Mesendoderm (in vitro differentiated cells): ENCODE results near the gene PRKAG2.
A peak's percentile ranks its signal among the peaks of the same experiment; 100 is the strongest.

Experiments
- DNase-seq: peaks from one replicate; pipeline ENCODE4 v3.0.0; 2013
- H2AK5ac ChIP-seq: 2 replicates; pipeline ENCODE4 v1.6.1; 2013; ENCODE audit warnings: low read length, inconsistent platforms
- H2BK120ac ChIP-seq: 2 replicates; pipeline ENCODE4 v1.6.1; 2013; ENCODE audit warnings: low read depth, mild to moderate bottlenecking, low read length, moderate library complexity, mixed read lengths
- H2BK15ac ChIP-seq: replicated peaks from 2 replicates; pipeline ENCODE4 v1.6.1; 2013; ENCODE audit warnings: low read depth, mild to moderate bottlenecking, moderate library complexity
- H2BK5ac ChIP-seq: 2 replicates; pipeline ENCODE4 v1.6.1; 2013; ENCODE audit warnings: low read length, inconsistent platforms
- H3K18ac ChIP-seq: 2 replicates; pipeline ENCODE4 v1.6.1; 2013; ENCODE audit warnings: mild to moderate bottlenecking, low read length, mixed read lengths
- H3K23ac ChIP-seq: one replicate; pipeline ENCODE4 v1.6.1; 2013; ENCODE audit warnings: low read length
- H3K27ac ChIP-seq: 2 replicates; pipeline ENCODE4 v1.5.1; 2013; ENCODE audit warnings: low read depth, mild to moderate bottlenecking, inconsistent platforms, low read length, moderate library complexity
- H3K27me3 ChIP-seq: 2 replicates; pipeline ENCODE4 v1.6.1; 2013; ENCODE audit warnings: low read length, control low read depth, mild to moderate bottlenecking, inconsistent platforms; ENCODE audit not compliant: insufficient read depth, poor library complexity
- H3K36me3 ChIP-seq: 2 replicates; pipeline ENCODE4 v1.6.1; 2013; ENCODE audit warnings: low read length, inconsistent platforms; ENCODE audit not compliant: control insufficient read depth, insufficient read depth
- H3K4ac ChIP-seq: one replicate; pipeline ENCODE4 v1.6.1; 2013; ENCODE audit warnings: low read depth, mild to moderate bottlenecking, low read length, moderate library complexity
- H3K4me1 ChIP-seq: 2 replicates; pipeline ENCODE4 v1.6.1; 2013; ENCODE audit warnings: low read depth, low read length, inconsistent platforms; ENCODE audit not compliant: control insufficient read depth
- H3K4me2 ChIP-seq: 2 replicates; pipeline ENCODE4 v1.6.1; 2013; ENCODE audit warnings: low read length
- H3K4me3 ChIP-seq: 2 replicates; pipeline ENCODE4 v1.5.1; 2013; ENCODE audit warnings: mild to moderate bottlenecking, low read length
- H3K56ac ChIP-seq: one replicate; pipeline ENCODE4 v1.6.1; 2013; ENCODE audit warnings: low read length
- H3K79me1 ChIP-seq: 2 replicates; pipeline ENCODE4 v1.6.1; 2013; ENCODE audit warnings: low read length, inconsistent platforms
- H3K79me2 ChIP-seq: 2 replicates; pipeline ENCODE4 v1.6.1; 2013; ENCODE audit warnings: mild to moderate bottlenecking, low read length; ENCODE audit not compliant: control insufficient read depth, insufficient read depth
- H3K9ac ChIP-seq: 2 replicates; pipeline ENCODE4 v1.6.1; 2013; ENCODE audit warnings: low read length, inconsistent platforms
- H4K5ac ChIP-seq: one replicate; pipeline ENCODE4 v1.6.1; 2013; ENCODE audit warnings: low read length
- H4K8ac ChIP-seq: one replicate; pipeline ENCODE4 v1.6.1; 2013; ENCODE audit warnings: low read depth, mild to moderate bottlenecking, control low read depth, low read length, moderate library complexity
- WGBS: extraction: QIAGEN DNeasy Blood & Tissue Kit; methylation state at CpG from one replicate; pipeline ENCODE4 v1.1.7; 2013; ENCODE audit warnings: low lambda C conversion rate, missing lambda C conversion rate; ENCODE audit not compliant: insufficient coverage; ENCODE audit errors: extremely low coverage; 5-methylcytosine and 5-hydroxymethylcytosine counted together

Gene PRKAG2

GRCh38 chr7:151812967-151813366 is 63.9 kb downstream of the PRKAG2 start:
- Histone ChIP-seq H3K4me3 (no peak overlapping the region), H3K4me1 (peaks cover 8% of the 10 kb centered on the region), H2AK5ac (no peak overlapping the region), H3K18ac (no peak overlapping the region), H3K4ac (no peak overlapping the region), H3K56ac (peak overlapping the region; percentile 7), H3K27ac (no peak overlapping the region), H3K4me2 (no peak overlapping the region), H4K8ac (no peak overlapping the region), H2BK5ac (no peak overlapping the region), H3K36me3 (no peaks in the 10 kb centered on the region), H4K5ac (no peak overlapping the region), H3K23ac (no peak overlapping the region), H3K79me1 (no peaks in the 10 kb centered on the region), H2BK15ac (no peak overlapping the region), H3K9ac (no peak overlapping the region), H2BK120ac (no peak overlapping the region), H3K27me3 (no peaks in the 10 kb centered on the region), H3K79me2 (no peaks in the 10 kb centered on the region)
- no CpG with 5 or more reads among the region's 9 CpGs for WGBS
- no peak for DNase-seq

GRCh38 chr7:151810441-151811232 is 66.3 kb downstream of the PRKAG2 start:
- no peak overlapping the region for H4K8ac ChIP-seq
- no peaks in the 10 kb centered on the region for H3K36me3 ChIP-seq
- DNase-seq, result no peak
- H2AK5ac ChIP-seq, result no peak overlapping the region
- H3K4me1 ChIP-seq, result peaks cover 8% of the 10 kb centered on the region
- H3K9ac ChIP-seq, result no peak overlapping the region
- no peak overlapping the region for H3K27ac ChIP-seq
- no peak overlapping the region for H3K18ac ChIP-seq
- no peak overlapping the region for H3K4me3 ChIP-seq
- H3K79me1 ChIP-seq, result no peaks in the 10 kb centered on the region
- H3K23ac ChIP-seq, result peak overlapping the region; percentile 24
- no peaks in the 10 kb centered on the region for H3K79me2 ChIP-seq
- no CpG with 5 or more reads among the region's 17 CpGs for WGBS
- H3K4me2 ChIP-seq, result no peak overlapping the region
- no peak overlapping the region for H2BK15ac ChIP-seq
- H3K56ac ChIP-seq, result no peak overlapping the region
- H4K5ac ChIP-seq, result no peak overlapping the region
- no peak overlapping the region for H2BK120ac ChIP-seq
- no peak overlapping the region for H3K4ac ChIP-seq
- no peaks in the 10 kb centered on the region for H3K27me3 ChIP-seq
- no peak overlapping the region for H2BK5ac ChIP-seq

GRCh38 chr7:151809864-151810170 is 67.1 kb downstream of the PRKAG2 start:
- H3K18ac ChIP-seq, result no peak overlapping the region
- H3K23ac ChIP-seq, result no peak overlapping the region
- DNase-seq, result no peak
- no peak overlapping the region for H3K56ac ChIP-seq
- H3K4me1 ChIP-seq, result peaks cover 8% of the 10 kb centered on the region
- no peaks in the 10 kb centered on the region for H3K79me2 ChIP-seq
- no peaks in the 10 kb centered on the region for H3K27me3 ChIP-seq
- no peaks in the 10 kb centered on the region for H3K79me1 ChIP-seq
- H3K4me2 ChIP-seq, result no peak overlapping the region
- H4K8ac ChIP-seq, result no peak overlapping the region
- no peak overlapping the region for H2BK15ac ChIP-seq
- H2BK120ac ChIP-seq, result no peak overlapping the region
- no peak overlapping the region for H4K5ac ChIP-seq
- WGBS, result no CpG with 5 or more reads among the region's 5 CpGs
- H2BK5ac ChIP-seq, result no peak overlapping the region
- no peak overlapping the region for H3K27ac ChIP-seq
- H3K9ac ChIP-seq, result no peak overlapping the region
- no peak overlapping the region for H3K4me3 ChIP-seq
- no peak overlapping the region for H2AK5ac ChIP-seq
- H3K36me3 ChIP-seq, result no peaks in the 10 kb centered on the region
- H3K4ac ChIP-seq, result no peak overlapping the region

- Histone ChIP-seq H3K9ac (no peak overlapping the region), H3K27ac (no peak overlapping the region), H3K4me2 (no peak overlapping the region), H3K4me1 (peaks cover 5% of the 10 kb centered on the region), H3K4me3 (no peak overlapping the region), H4K8ac (no peak overlapping the region), H3K79me2 (no peaks in the 10 kb centered on the region), H2BK120ac (no peak overlapping the region), H3K36me3 (no peaks in the 10 kb centered on the region), H3K4ac (no peak overlapping the region), H4K5ac (no peak overlapping the region), H3K23ac (no peak overlapping the region), H3K18ac (no peak overlapping the region), H2AK5ac (no peak overlapping the region), H3K27me3 (no peaks in the 10 kb centered on the region), H2BK5ac (no peak overlapping the region), H3K56ac (no peak overlapping the region), H2BK15ac (no peak overlapping the region), H3K79me1 (no peaks in the 10 kb centered on the region)
- no peak for DNase-seq
- no CpG with 5 or more reads among the region's 22 CpGs for WGBS
Measured at GRCh38 chr7:151809146-151809863, 67.6 kb downstream of the PRKAG2 start.

GRCh38 chr7:151808400-151809145 is 68.3 kb downstream of the PRKAG2 start:
- H3K4me2 ChIP-seq, result no peak overlapping the region

More at GRCh38 chr7:151808400-151809145, 68.3 kb downstream of the PRKAG2 start:
- H3K56ac ChIP-seq, result no peak overlapping the region
- no peak overlapping the region for H3K18ac ChIP-seq
- no peak overlapping the region for H2BK120ac ChIP-seq
- no peak for DNase-seq
- no peaks in the 10 kb centered on the region for H3K79me2 ChIP-seq
- H3K27me3 ChIP-seq, result no peaks in the 10 kb centered on the region
- no peak overlapping the region for H3K4me3 ChIP-seq
- WGBS, result no CpG with 5 or more reads among the region's 24 CpGs
- H3K27ac ChIP-seq, result no peak overlapping the region
- H3K23ac ChIP-seq, result no peak overlapping the region
- H2BK5ac ChIP-seq, result no peak overlapping the region
- no peak overlapping the region for H2AK5ac ChIP-seq
- H3K79me1 ChIP-seq, result no peaks in the 10 kb centered on the region
- H3K4ac ChIP-seq, result no peak overlapping the region
- H3K36me3 ChIP-seq, result no peaks in the 10 kb centered on the region
- H3K9ac ChIP-seq, result no peak overlapping the region
- H4K8ac ChIP-seq, result no peak overlapping the region
- H2BK15ac ChIP-seq, result no peak overlapping the region
- H4K5ac ChIP-seq, result no peak overlapping the region
- H3K4me1 ChIP-seq, result no peaks in the 10 kb centered on the region
